Upper lobe of left lung (tissue), 4 donors: ENCODE data around the gene KAZN.

Experiments used
- CTCF ChIP-seq, 6 experiments: fragments of 450-650 bp in 4 of 6; fragments of 200-600 bp in 2 of 6; sonication (generic) in 2 of 6; IDR thresholded peaks; one replicate each; pipeline ENCODE4 v1.5.1; 2016 to 2019; ENCODE audit warnings: antibody characterized with exemption in 6 of 6
- POLR2A ChIP-seq, 4 donors: fragments of 450-650 bp; IDR thresholded peaks; one replicate each; pipeline ENCODE4 v1.5.1; 2016 to 2017; ENCODE audit warnings: antibody characterized with exemption in 4 of 4, mild to moderate bottlenecking in 2 of 4
- POLR2AphosphoS5 ChIP-seq, 2 donors: sonication (generic); formaldehyde crosslinking; IDR thresholded peaks; one replicate each; pipeline ENCODE4 v1.5.1; 2017; ENCODE audit warnings: antibody characterized with exemption in 2 of 2

GRCh38 chr1:15134285-15134684 lies 535.8 kb downstream of the KAZN start:
- no peak for TF ChIP-seq CTCF (IDR thresholded peaks at IDR 0.05)
- TF ChIP-seq POLR2AphosphoS5 (IDR thresholded peaks at IDR 0.05) = no peak
- TF ChIP-seq POLR2A (IDR thresholded peaks at IDR 0.05) = no peak
